Right ventricle myocardium inferior (tissue), 1 donor: ENCODE data around the gene ZNF74. TPM values are rescaled to one million over a fixed set of nuclear protein-coding genes. Genes with fewer than 3 reads are reported as not detected.

Experiments used
- ATAC-seq: fragments of 200-7000 bp; cut with Tn5 transposase; one replicate; pipeline ENCODE4 v1.9.1; 2020; ENCODE audit warnings: mild to moderate bottlenecking, moderate library complexity
- DNase-seq: peaks from one replicate; pipeline ENCODE4 v3.0.0; 2021; ENCODE audit errors: missing footprints
- intact Hi-C: fragments of 100-400 bp; cut with DNase I; formaldehyde crosslinking; loops from one replicate; pipeline ENCODE4 v1.11.0; 2022
- total RNA-seq: library from RNA; stranded (reverse); fragmentation: NEBNext Ultra II Directional; extraction: Animal tissue kit (Norgen Biotek cat#: 25700); gene quantifications from one replicate; pipeline ENCODE4 v1.2.1, GENCODE V29; 2021
- donor health status: DM: no; HTN: yes; CAD: no; lungs with severe emphysema.

The ZNF74 gene
- total RNA-seq, 1 donor from 2014 or later, result 6.3 TPM

DNA sequence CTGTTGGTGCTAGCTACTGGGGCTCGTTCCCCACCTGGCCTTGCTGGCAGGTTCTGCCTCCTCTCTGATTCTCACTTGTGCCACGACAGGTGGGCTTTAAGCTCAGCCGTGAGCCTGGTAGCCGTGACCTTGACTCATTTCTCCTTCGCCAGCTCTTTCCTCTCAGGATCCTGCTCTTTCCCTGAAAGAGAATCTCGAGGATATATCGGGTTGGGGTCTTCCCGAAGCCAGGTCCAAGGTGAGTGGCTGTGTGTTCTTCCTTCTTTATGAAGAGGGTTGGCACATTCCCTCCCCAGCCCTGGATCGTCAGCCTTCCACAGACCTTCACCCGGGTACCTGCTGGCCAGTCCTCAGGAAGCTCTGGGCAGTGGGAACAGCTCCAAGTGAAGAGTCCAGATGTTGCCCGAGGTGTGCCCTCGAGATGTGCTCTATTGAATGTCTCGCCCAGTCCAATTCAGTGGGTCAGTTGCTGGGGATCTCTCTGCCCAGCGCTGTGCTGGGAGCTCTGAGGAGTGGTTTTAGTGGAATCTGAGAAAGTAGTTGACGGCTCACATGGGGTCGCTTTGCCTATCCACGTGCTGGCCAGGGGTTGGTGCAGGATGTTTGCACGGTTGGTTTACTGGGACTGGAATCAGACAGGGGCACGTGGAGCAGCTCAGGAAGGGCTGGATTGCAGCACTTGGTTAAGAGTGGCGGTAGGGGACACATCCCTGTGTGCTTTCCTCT is 1.4 kb downstream of the ZNF74 start:
- intact Hi-C loops, result loop anchor here (10.0 kb wide), 2 partner anchors 59 to 71 kb away; partner anchors contain the start of gene DGCR6L
- ATAC-seq, result no peak
- no peak for DNase-seq

DNA sequence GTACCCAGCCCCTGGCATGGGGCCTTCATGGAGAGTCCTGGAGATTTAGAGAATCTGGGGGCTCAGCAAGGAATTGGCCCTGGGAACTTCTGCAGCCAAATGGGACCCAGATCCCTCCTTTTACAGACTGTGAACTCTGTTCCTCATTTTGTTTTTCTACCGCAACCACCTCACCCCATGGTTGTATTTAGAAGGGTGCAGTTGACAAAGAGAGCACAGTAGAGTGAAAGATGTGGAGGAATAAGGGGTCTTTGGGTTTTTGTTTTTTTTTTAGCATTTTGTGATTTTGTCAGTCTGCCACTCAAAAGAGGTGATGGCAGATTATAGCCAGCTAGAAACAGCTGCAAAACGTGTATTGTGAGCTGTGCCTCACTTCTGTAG is 1.9 kb downstream of the ZNF74 start:
- ATAC-seq (no peak), DNase-seq (no peak)
- intact Hi-C loops, result loop anchor here (10.0 kb wide), 2 partner anchors 59 to 71 kb away; partner anchors contain the start of gene DGCR6L

DNA sequence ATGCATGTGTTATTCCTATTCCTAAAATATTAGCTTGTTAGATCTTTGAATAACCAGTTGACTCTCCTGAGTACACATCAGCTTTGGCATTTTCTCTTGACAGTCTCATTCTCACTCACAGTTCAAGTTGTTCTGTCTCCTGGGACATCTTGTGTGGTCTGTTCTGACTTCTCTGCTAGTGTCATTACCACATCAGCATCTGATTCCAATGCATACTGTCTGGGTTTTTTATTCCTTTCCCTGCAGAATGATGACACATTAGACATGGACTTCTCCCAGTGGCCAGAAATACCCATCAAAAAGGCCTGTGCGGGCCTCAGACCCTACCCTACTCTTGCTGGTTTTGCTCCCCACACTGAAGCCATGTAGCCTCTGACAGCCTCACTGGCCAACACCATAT is 2.7 kb downstream of the ZNF74 start:
- intact Hi-C loops, result loop anchor here (10.0 kb wide), 2 partner anchors 58 to 72 kb away; partner anchors contain the start of gene DGCR6L
- no peak for ATAC-seq
- no peak for DNase-seq

DNA sequence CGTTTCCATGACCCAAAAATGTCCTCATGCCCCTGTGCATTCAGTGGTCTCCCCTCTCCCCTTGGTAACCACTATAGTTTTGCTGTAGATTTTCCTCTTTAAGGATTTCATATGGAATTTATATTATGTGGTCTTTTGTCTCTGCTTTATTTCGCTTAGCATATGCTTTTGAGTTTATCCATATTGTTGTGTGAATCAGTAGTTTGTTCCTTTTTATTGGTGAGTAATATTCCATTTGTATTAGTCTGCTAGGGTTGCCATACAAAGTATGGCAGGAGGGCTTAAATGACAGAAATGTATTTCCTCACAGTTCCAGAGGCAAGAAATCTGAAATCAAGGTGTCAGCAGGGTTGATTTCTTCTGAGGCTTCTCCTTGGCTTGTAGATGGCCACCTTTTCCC is 3.5 kb downstream of the ZNF74 start:
- intact Hi-C loops, result loop anchor here (10.0 kb wide), 2 partner anchors 57 to 73 kb away; partner anchors contain the start of gene DGCR6L
- ATAC-seq, result no peak

DNA sequence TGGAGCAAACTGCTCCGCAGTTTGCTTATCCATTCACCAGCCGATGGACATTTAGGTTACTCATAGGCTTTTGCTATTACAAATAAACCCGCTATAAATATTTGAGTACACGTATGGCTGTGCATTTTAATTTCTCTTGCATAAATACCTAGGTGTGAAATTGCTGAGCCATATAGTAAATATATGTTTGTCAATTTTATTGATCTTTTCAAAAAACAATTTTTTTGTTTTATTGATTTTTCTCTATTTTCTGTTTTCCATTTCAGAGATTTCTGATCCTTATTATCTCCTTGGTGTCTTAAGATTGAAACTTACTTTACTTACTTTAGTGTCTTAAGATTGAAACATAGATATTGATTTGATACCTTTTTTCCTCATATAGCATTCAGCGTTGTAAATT is 4.5 kb downstream of the ZNF74 start:
- ATAC-seq (no peak), DNase-seq (no peak)
- intact Hi-C loops, result loop anchor here (10.0 kb wide), 2 partner anchors 56 to 74 kb away; partner anchors contain the start of gene DGCR6L

More for the DNA sequence above, 3.5 kb downstream of the ZNF74 start:
- DNase-seq, result no peak

DNA sequence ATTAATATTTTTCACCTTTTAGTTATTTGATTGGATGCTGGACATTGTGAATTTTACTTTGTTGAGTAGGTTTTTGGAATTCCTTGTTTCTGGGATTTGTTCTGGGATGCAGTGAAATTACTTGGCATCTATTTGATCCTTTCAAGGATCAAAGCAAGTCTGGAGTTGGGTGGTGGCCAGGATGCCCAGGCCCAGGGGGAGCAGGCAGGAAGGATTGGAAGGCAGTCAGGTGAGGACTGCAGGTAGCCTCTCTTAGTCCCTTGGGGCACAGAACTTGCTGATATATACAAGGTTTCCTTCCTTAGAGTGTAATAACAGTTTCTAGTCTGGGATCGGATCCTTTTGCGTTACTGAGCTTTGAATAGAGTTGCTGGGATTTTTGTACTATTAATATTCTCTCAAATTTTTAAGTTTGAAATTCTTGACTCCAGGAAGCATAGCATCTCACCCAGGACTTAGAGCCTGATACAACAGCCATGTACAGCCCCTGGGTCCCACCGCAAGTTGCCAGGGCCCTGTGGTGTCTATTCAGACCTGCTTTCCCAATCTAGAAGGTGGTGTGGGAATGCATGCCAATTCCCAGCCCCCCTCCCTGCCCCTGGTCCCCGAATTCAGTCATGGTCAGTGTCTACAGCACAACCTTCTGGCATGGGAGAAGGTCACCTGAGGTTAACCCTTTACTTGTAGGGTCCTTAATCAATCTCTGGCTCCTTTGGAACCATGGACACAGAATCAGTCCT is 6.1 kb downstream of the ZNF74 start:
- intact Hi-C loops, result loop anchor here (10.0 kb wide), 2 partner anchors 55 to 75 kb away; partner anchors contain the start of gene DGCR6L
- no peak for DNase-seq
- no peak for ATAC-seq

DNA sequence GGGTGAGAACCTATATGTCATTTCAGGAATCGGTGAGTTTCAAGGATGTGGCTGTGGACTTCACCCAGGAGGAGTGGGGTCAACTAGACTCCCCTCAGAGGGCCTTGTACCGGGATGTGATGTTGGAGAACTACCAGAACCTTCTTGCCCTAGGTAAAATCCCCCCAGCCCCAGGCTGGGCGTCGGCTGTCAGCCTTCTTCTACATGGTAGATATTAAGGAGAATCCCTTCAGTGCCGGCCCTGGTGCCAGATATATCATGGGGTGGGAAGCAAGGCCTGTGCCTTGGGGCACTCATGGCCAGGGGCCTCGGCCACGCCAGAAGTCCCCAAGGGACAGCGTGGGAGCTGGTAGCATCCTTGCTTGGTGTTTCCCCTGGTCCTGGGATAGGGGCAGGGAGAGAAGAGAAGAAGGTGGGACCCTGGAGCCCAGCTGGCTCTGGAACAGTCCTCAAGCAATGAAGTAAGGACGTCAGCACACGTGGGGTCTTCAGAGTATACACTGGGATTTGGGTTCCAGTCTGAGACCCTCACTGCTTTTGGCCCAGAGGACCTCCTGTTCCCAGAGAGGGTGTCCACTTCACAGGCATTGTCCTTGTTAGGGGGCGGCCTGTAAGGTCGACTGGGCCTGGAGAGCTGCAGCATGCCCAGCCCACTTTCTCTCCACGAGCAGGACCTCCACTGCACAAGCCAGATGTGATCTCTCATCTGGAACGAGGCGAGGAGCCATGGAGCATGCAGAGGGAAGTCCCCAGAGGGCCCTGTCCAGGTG is 6.8 kb downstream of the ZNF74 start:
- intact Hi-C loops, result no loop called here
- DNase-seq (no peak), ATAC-seq (no peak)

DNA sequence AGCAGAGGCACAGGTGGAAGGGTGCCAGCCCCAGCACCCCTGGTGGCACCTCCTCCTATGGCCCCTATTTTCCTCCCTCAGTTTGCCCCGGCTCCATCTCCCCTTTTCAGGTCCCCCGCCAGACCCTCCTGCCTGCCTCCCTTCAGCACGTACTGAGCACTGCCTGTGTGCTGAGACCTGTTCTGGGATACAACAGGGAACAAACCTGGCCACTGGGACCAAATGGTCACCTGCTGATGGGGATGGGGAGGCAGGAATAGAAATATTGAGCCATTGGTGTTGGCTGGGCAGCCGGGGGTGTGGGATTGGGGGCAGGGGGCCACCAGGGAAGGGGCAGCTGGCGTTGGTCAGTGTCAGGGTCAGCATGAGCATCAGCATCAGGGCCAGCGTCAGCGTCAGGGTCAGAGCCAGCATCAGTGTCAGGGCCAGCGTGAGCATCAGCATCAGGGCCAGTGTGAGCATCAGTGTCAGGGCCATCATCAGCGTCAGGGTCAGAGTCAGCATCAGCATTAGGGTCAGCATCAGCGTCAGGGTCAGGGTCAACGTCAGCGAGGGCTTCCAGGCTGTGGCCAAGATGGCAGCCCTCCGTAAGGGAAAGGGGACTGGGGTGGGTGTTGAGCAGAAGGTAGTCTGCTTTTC is 7.5 kb downstream of the ZNF74 start:
- intact Hi-C loops, result no loop called here
- ATAC-seq (no peak), DNase-seq (no peak)

DNA sequence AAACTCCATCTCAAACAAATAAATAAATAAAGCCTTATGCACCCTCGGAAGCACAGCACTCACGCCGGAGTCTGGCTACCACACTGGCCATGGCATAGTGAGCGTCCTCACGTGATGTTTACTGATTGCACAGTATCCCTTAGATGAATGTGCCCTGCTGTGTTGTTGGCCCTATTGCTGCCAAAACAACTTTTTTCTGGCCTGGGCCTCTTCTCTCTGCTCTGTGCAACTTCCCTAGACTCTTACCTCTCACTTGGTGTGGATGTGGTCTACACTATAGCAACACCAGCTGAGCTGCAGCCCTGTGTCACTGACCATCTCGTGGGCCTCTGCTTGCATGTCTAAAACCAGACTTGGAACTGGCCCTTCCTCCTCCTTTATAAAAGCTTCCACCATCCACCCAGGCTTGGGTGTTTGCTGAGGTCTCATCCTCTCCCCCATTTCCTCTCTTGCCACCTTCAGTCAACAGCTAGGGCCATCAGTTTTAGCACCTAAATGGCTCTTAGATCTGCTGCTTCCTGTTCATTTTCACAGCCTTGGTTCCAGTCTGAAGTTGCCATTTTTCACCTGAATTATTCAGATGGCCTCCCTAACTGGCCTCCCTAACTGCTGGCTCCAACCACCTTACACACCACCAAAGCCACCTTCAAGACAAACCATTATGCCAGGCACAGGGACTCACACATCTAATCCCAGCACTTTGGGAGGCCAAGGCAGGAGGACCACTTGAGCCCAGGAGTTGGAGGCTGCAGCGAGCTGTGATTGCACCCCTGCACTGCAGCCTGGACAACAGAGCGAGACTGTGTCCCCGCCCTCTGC is 9.2 kb downstream of the ZNF74 start:
- intact Hi-C loops, result no loop called here
- DNase-seq (no peak), ATAC-seq (no peak)

DNA sequence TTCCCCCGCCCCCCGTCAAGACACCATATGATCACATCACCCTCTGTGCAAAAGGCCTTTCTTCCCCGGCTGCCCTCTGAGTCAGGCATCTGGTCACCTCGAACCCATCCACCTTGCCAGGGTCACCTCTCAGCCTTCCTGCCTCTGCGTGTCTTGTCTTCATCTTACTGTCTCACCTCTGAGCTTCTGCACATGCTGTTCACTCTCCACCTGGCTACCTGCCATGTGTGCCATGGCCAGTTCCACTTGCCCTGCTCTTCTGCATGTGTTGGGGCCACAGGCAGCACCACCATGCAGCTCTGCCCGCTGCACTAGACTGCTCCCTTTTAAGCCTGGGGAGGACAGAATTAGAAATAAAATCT is 9.8 kb downstream of the ZNF74 start:
- no peak for ATAC-seq
- intact Hi-C loops, result no loop called here
- no peak for DNase-seq

DNA sequence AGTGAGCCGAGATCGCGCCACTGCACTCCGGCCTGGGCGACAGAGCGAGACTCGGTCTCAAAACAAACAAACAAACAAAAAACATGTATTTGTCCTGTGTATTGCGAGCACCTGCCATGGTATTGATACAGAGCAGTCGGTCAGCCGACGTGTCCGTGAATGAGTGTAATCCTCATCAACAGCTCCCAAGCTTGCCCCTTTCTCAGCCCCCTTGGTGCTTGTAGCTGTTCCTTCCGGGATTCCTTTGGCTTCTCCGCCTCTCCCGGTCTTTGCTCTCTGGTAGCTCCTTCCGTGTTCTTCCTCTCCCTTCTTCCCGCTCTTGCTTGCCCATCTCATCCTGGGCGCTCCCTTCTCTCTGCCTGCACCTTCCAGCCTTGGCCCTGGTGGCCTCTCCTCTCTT is 10.9 kb downstream of the ZNF74 start:
- ATAC-seq (no peak), DNase-seq (no peak)
- intact Hi-C loops, result no loop called here

DNA sequence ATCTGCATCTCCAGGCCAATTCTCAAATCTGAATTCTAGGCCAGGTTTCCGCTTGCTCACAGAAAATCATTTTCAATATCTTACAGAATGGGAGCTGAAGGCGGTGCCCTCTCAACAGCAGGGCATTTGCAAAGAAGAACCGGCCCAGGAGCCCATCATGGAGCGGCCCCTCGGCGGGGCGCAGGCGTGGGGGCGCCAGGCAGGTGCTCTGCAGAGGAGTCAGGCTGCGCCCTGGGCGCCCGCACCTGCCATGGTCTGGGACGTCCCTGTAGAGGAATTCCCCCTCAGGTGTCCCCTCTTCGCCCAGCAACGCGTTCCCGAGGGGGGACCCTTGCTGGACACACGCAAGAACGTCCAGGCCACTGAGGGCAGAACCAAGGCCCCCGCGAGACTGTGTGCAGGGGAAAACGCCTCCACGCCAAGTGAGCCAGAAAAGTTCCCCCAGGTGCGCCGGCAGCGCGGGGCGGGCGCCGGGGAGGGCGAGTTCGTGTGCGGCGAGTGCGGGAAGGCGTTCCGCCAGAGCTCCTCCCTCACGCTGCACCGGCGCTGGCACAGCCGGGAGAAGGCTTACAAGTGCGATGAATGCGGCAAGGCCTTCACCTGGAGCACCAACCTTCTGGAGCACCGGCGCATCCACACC is 11.5 kb downstream of the ZNF74 start:
- intact Hi-C loops, result no loop called here
- no peak for DNase-seq
- ATAC-seq, result no peak

DNA sequence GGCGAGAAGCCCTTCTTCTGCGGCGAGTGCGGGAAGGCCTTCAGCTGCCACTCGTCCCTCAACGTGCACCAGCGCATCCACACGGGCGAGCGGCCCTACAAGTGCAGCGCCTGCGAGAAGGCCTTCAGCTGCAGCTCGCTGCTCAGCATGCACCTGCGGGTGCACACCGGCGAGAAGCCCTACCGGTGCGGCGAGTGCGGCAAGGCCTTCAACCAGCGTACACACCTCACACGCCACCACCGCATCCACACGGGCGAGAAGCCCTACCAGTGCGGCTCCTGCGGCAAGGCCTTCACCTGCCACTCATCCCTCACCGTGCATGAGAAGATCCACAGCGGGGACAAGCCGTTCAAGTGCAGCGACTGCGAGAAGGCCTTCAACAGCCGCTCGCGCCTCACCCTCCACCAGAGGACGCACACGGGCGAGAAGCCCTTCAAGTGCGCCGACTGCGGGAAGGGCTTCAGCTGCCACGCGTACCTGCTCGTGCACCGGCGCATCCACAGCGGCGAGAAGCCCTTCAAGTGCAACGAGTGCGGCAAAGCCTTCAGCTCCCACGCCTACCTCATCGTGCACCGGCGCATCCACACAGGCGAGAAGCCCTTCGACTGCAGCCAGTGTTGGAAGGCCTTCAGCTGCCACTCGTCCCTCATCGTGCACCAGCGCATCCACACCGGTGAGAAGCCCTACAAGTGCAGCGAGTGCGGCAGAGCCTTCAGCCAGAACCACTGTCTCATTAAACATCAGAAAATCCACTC is 12.2 kb downstream of the ZNF74 start:
- ATAC-seq (no peak), DNase-seq (no peak)
- intact Hi-C loops, result no loop called here

DNA sequence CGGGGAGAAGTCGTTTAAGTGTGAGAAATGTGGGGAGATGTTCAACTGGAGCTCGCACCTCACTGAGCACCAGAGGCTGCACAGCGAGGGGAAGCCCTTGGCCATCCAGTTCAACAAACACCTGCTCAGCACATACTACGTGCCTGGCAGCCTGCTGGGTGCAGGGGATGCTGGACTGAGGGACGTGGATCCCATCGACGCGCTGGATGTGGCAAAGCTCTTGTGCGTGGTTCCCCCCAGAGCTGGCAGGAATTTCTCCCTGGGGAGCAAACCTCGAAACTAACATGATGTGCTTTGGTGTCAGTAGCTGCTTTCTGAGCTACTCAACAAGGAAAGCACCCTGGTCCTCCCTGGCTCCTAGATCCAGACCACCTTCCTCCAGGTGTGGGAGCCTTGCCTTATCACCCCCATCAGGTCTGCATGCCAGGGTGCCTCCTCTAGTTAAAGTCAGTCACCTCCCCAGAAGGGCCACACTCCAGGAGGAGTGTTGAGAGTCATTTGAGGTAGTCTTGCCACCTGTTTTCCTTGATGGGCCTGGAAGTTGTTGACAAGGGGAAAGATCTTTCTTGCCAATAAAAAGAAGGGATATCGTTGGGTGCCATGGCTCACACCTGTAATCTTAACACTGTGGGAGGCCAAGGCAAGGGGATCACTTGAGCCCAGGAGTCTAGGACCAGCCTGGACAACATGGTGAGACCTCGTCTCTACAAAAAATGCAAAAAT is 12.9 kb downstream of the ZNF74 start:
- DNase-seq (no peak), ATAC-seq (no peak)
- intact Hi-C loops, result no loop called here

DNA sequence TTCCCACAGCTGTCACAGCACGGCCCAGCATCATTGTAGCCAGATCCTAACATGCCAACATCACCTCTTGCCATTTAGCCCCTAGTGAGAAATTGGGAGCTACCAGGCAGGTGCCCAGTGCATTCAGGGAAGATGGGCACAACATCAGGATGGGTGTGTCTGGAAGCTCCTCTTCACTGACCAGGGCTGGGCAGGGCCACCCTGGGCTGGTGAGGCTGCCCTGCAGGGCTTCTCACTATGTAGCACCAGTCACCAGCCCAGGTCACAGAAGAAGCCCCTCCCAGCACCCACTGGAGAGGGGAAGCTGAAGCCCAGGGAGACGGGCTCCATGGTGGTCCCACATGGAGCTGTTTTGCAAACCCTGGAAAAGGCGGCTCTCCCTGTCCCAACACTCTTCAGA is 13.9 kb downstream of the ZNF74 start:
- DNase-seq (no peak), ATAC-seq (no peak)
- intact Hi-C loops, result no loop called here

DNA sequence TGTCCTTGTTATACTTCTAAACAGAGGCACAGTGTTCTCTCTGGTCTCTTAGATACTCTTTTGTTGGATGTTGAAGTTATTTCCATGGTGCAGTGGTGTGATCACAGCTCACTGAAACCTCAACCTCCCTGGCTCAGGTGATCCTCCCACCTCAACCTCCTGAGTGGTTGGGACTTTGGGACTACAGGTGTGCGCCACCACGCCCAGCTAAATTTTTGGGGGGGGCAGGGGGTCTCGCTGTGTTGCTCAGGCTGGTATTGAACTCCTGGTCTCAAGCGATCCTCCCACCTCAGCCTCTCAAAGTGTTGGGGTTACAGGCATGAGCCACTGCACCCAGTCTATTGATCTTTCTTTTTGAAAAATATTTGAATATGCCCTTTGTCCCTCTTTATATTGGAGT is 14.9 kb downstream of the ZNF74 start:
- intact Hi-C loops, result no loop called here
- no peak for ATAC-seq
- no peak for DNase-seq
